Calu3 (cell line): ENCODE results near the gene DMPK. TPM values are rescaled to one million over a fixed set of nuclear protein-coding genes. Genes with fewer than 3 reads are reported as not detected.

Experiments used
- Bru-seq: library from RNA; stranded (reverse); fragments of 400-500 nt; gene quantifications from one replicate; lab custom pipeline; 2021; lab: Mats Ljungman, UMichigan
- BruChase-seq, 2 experiments: library from RNA; stranded (reverse); fragments of 400-500 nt; gene quantifications; one replicate each; lab custom pipeline; 2021; lab: Mats Ljungman, UMichigan
- BruUV-seq: library from RNA; stranded (reverse); fragments of 400-500 nt; replicated peaks from 2 replicates; lab custom pipeline; 2021; lab: Mats Ljungman, UMichigan
- CTCF ChIA-PET: fragments of 300-600 bp; sonication (Branson Sonifier 250); formaldehyde crosslinking; loops from one replicate; lab custom pipeline; 2022; ENCODE audit warnings: antibody characterized with exemption; lab: Charles Lee
- DNase-seq: peaks from one replicate; pipeline ENCODE4 v3.0.0; 2022
- H3K27ac Mint-ChIP-seq: one replicate; pipeline ENCODE4 v1.8.0; 2022; ENCODE audit warnings: mixed read lengths; ENCODE audit not compliant: unreplicated experiment
- H3K27me3 Mint-ChIP-seq: one replicate; pipeline ENCODE4 v1.8.0; 2022; ENCODE audit warnings: mixed read lengths; ENCODE audit not compliant: unreplicated experiment
- H3K36me3 Mint-ChIP-seq: one replicate; pipeline ENCODE4 v1.8.0; 2022; ENCODE audit warnings: mild to moderate bottlenecking, moderate library complexity, mixed read lengths; ENCODE audit not compliant: insufficient read depth, unreplicated experiment
- H3K4me1 Mint-ChIP-seq: one replicate; pipeline ENCODE4 v1.8.0; 2022; ENCODE audit warnings: mild to moderate bottlenecking, low read depth, mixed read lengths; ENCODE audit not compliant: unreplicated experiment
- H3K4me3 Mint-ChIP-seq: one replicate; pipeline ENCODE4 v1.8.0; 2022; ENCODE audit warnings: mild to moderate bottlenecking, low read depth, moderate library complexity, mixed read lengths; ENCODE audit not compliant: unreplicated experiment
- H3K9me3 Mint-ChIP-seq: one replicate; pipeline ENCODE4 v1.8.0; 2022; ENCODE audit warnings: low read depth, mixed read lengths; ENCODE audit not compliant: unreplicated experiment
- CTCF ChIP-seq: fragments of 200-600 bp; IDR thresholded peaks from one replicate; pipeline ENCODE4 v1.8.0; 2022; ENCODE audit warnings: antibody characterized with exemption; ENCODE audit not compliant: unreplicated experiment
- intact Hi-C: fragments of 100-400 bp; cut with micrococcal nuclease; formaldehyde crosslinking; loops from one replicate; pipeline ENCODE4 v1.10.0; 2022; ENCODE audit not compliant: unreplicated experiment
- long read RNA-seq: library from polyadenylated mRNA; stranded (forward); transcript quantifications from one replicate; pipeline ENCODE4 v2.0.0, GENCODE V29; 2022
- total RNA-seq: library from RNA; stranded (reverse); gene quantifications from 2 replicates; pipeline ENCODE4 v1.2.3, GENCODE V29; 2022

The DMPK gene
- total RNA-seq (70.8 and 76.0 TPM in 2 replicates), Bru-seq, nascent RNA (percentile 58 among the genes with signal in this experiment), BruChase-seq, experiment 1, labeled RNA remaining after a 6-hour chase (percentile 88 among the genes with signal in this experiment), BruChase-seq, experiment 2, labeled RNA remaining after a 2-hour chase (percentile 87 among the genes with signal in this experiment)
- long read RNA-seq, partial matches to known transcripts = 12 of 27 reads
- long read RNA-seq, other reads (novel, unspliced or antisense) = 12 of 27 reads

GRCh38 chr19:45782162-45782691, at the start of gene DMPK:
TSS of gene DMPK (minus strand) at chr19:45782490. CDS start at chr19:45782352, 138 bp downstream.
- CTCF ChIA-PET = interaction anchor here (0.6 to 3.4 kb wide), 7 partner anchors 10 to 489 kb away, joined by 3 to 17 read pairs (median 7); partner anchors contain the start of gene SIX5
- Mint-ChIP-seq H3K4me1 (peaks cover 17% of the 10 kb centered on the region), H3K27me3 (no peaks in the 10 kb centered on the region), H3K27ac (no peak within 1 kb of the TSS), H3K9me3 (no peaks in the 10 kb centered on the region), H3K36me3 (peaks cover 65% of the 10 kb centered on the region), H3K4me3 (no peak within 1 kb of the TSS)
- no TSS peak for BruUV-seq
- intact Hi-C loops = no loop called here
- no peak for TF ChIP-seq CTCF
- DNase-seq = no peak

- CTCF ChIA-PET = no interaction called here
- H3K4me3 Mint-ChIP-seq = no peak overlapping the region
- no peaks in the 10 kb centered on the region for H3K27me3 Mint-ChIP-seq
- no peaks in the 10 kb centered on the region for H3K9me3 Mint-ChIP-seq
- H3K36me3 Mint-ChIP-seq = peaks cover 87% of the 10 kb centered on the region
- no TSS peak for BruUV-seq
- H3K4me1 Mint-ChIP-seq = no peaks in the 10 kb centered on the region
- no peak for TF ChIP-seq CTCF
- peak overlapping the region; percentile 59 for H3K27ac Mint-ChIP-seq
- intact Hi-C loops = no loop called here
- no peak for DNase-seq
Measured at GRCh38 chr19:45828945-45829344, 46.7 kb upstream of the DMPK start.

- intact Hi-C loops = no loop called here
- peak overlapping the region; percentile 59 for H3K27ac Mint-ChIP-seq
- no peak for TF ChIP-seq CTCF
- CTCF ChIA-PET = interaction anchor here (0.6 kb wide), 1 partner anchor 12 kb away, joined by 3 read pairs; no protein-coding TSS in a partner anchor
- H3K27me3 Mint-ChIP-seq = no peaks in the 10 kb centered on the region
- no TSS peak for BruUV-seq
- H3K9me3 Mint-ChIP-seq = no peaks in the 10 kb centered on the region
- no peak overlapping the region for H3K4me3 Mint-ChIP-seq
- no peaks in the 10 kb centered on the region for H3K4me1 Mint-ChIP-seq
- H3K36me3 Mint-ChIP-seq = peaks cover 87% of the 10 kb centered on the region
- no peak for DNase-seq
Measured at GRCh38 chr19:45828523-45828922, 46.2 kb upstream of the DMPK start.

- CTCF ChIA-PET = interaction anchor here (1.0 kb wide), 1 partner anchor 19 kb away, joined by 3 read pairs; no protein-coding TSS in a partner anchor
Measured at GRCh38 chr19:45827459-45828093, 45.3 kb upstream of the DMPK start.

More at GRCh38 chr19:45827459-45828093, 45.3 kb upstream of the DMPK start:
- intact Hi-C loops = no loop called here
- DNase-seq = no peak
- BruUV-seq = no TSS peak
- Mint-ChIP-seq H3K4me3 (peak overlapping the region; percentile 7), H3K27ac (peak overlapping the region; percentile 59), H3K27me3 (no peaks in the 10 kb centered on the region), H3K4me1 (no peaks in the 10 kb centered on the region), H3K9me3 (no peaks in the 10 kb centered on the region), H3K36me3 (peaks cover 82% of the 10 kb centered on the region)
- TF ChIP-seq CTCF = no peak
